ENCODE measurements around the gene MTG2. TPM values are rescaled to one million over a fixed set of nuclear protein-coding genes. Genes with fewer than 3 reads are reported as not detected.
A peak's percentile ranks its signal among the peaks of the same experiment; 100 is the strongest.

Gene MTG2
- total and polyA plus RNA-seq, 2 of the 4 experiments (the other 2 are of a cell fraction) = 11.5 to 25.2 TPM

- H3K9me3 ChIP-seq (ENCODE audit: control insufficient read depth, insufficient read depth, low read length) = no peaks in the 10 kb centered on the region
- 0% methylated on average over 2 of the region's 71 CpGs; no CpG with 5 or more reads in 1 of the 2 experiments for WGBS, 2 experiments (ENCODE audit: extremely low coverage in 2 of 2, insufficient read length in 1 of 2)
- H3K9me1 ChIP-seq (ENCODE audit: insufficient read depth, low read length) = peaks cover 26% of the 10 kb centered on the region
- dilution Hi-C loops (cut with HindIII; ENCODE audit: low sequenced_read_pairs, unreplicated experiment) = no loop called here
- no peak overlapping the region for H4K5ac ChIP-seq (ENCODE audit: low read depth, low read length)
- H3K9ac ChIP-seq (ENCODE audit: low read depth, low read length) = peak overlapping the region; percentile 93
- no TSS peak for BruUV-seq (replicated peaks)
- no peak overlapping the region for H2BK15ac ChIP-seq (ENCODE audit: low read depth, low read length)
- peak overlapping the region; percentile 97 for H2AFZ ChIP-seq (replicated peaks; ENCODE audit: low read length, poor library complexity)
- POLR2A ChIA-PET (ENCODE audit: unreplicated experiment) = no interaction called here
- peaks cover 12 to 80% of the 10 kb centered on the region in 2 experiments for H3K79me1 ChIP-seq (ENCODE audit: low read depth in 1 of 2, low read length in 2 of 2)
- no peak overlapping the region for H3K18ac ChIP-seq (ENCODE audit: low read depth, low read length)
- no peaks in the 10 kb centered on the region for H3K27me3 ChIP-seq (ENCODE audit: control insufficient read depth, insufficient read depth, low read length)
- H3K4me3 ChIP-seq (ENCODE audit: insufficient read depth, low read depth, low read length) = peak overlapping the region; percentile 95
- ATAC-seq (ENCODE audit: low read depth) (peak; percentile 10), DNase-seq (no peak)
- CTCF ChIA-PET = interaction anchor here (0.7 kb wide), 1 partner anchor 121 kb away, joined by 3 read pairs; no protein-coding TSS in a partner anchor
- H2BK5ac ChIP-seq (ENCODE audit: low read depth, low read length, poor library complexity, severe bottlenecking) = peak overlapping the region; percentile 98
- peaks cover 87% of the 10 kb centered on the region for H4K20me1 ChIP-seq (ENCODE audit: insufficient read depth, low read length)
- H3K36me3 ChIP-seq (ENCODE audit: control insufficient read depth, insufficient read depth, low read length) = peaks cover 36% of the 10 kb centered on the region
- peak overlapping the region; percentile 0; the same call in 1 of the 2 replicates for H2AK5ac ChIP-seq (ENCODE audit: low read depth, low read length)
- H4K8ac ChIP-seq (ENCODE audit: low read depth in 2 of 2, low read length in 2 of 2) = no peak overlapping the region; a peak in 1 of 4 replicates
- intact Hi-C loops (cut with micrococcal nuclease) = no loop called here
- no peak overlapping the region for H4K91ac ChIP-seq (ENCODE audit: insufficient read depth, low read depth, low read length)
- peak overlapping the region; percentile 89 for H3K4me2 ChIP-seq (ENCODE audit: low read depth, low read length)
- peaks cover 15% of the 10 kb centered on the region for H3K4me1 ChIP-seq (ENCODE audit: control insufficient read depth, insufficient read depth, low read length)
- TF ChIP-seq CEBPB (IDR thresholded peaks at IDR 0.05; ENCODE audit: low read depth, low read length) (no peak), CHD1 (IDR thresholded peaks at IDR 0.05; ENCODE audit: low read depth, low read length) (no peak), MAFK (IDR thresholded peaks at IDR 0.05; ENCODE audit: low read depth, low read length) (no peak), FOS (IDR thresholded peaks at IDR 0.05; ENCODE audit: low read depth, low read length) (no peak), USF2 (IDR thresholded peaks at IDR 0.05; ENCODE audit: low read depth, low read length) (no peak), RCOR1 (IDR thresholded peaks at IDR 0.05; ENCODE audit: insufficient replicate concordance, low read length) (no peak), BHLHE40 (IDR thresholded peaks at IDR 0.05; ENCODE audit: low read depth, low read length) (no peak), SMC3 (IDR thresholded peaks at IDR 0.05; ENCODE audit: low read depth, low read length) (no peak), NFE2L2 (IDR thresholded peaks at IDR 0.05; ENCODE audit: low read depth, low read length) (no peak), MXI1 (IDR thresholded peaks at IDR 0.05; ENCODE audit: borderline replicate concordance, low read depth, low read length) (no peak)
- H3K56ac ChIP-seq (ENCODE audit: extremely low read depth, insufficient read depth, low read length) = peak overlapping the region; percentile 56; the same call in 1 of the 2 replicates
- in situ Hi-C loops (cut with MboI; ENCODE audit: low sequenced_read_pairs) = no loop called here
- H2BK20ac ChIP-seq (ENCODE audit: low read depth, low read length) = no peak overlapping the region
- H3K27ac ChIP-seq (ENCODE audit: insufficient read depth, low read length) = peak overlapping the region; percentile 99
- H3K23ac ChIP-seq (ENCODE audit: low read depth, low read length) = peak overlapping the region; percentile 68
- peak overlapping the region; percentile 94 for H3K14ac ChIP-seq (replicated peaks; ENCODE audit: low read depth, low read length)
- peak overlapping the region; percentile 76 for H3K4ac ChIP-seq (ENCODE audit: low read depth, low read length)
- H2AK9ac ChIP-seq (replicated peaks; ENCODE audit: low read depth, low read length, poor library complexity) = peak overlapping the region; percentile 99
- H2BK120ac ChIP-seq (ENCODE audit: low read depth, low read length) = no peak overlapping the region
These were observed 40.4 kb upstream of the MTG2 start for GRCh38 chr20:62142252-62143080.

All from IMR-90 (cell line).